ENCODE measurements around the gene METTL8. TPM values are rescaled to one million over a fixed set of nuclear protein-coding genes. Genes with fewer than 3 reads are reported as not detected.

Gene METTL8
- total RNA-seq, 1 donor, result 23.9 TPM

- Histone ChIP-seq H3K36me3 (ENCODE audit: insufficient read depth, low read length) (no peaks in the 10 kb centered on the region), H3K79me2 (ENCODE audit: insufficient read depth, low read length) (peaks cover 22% of the 10 kb centered on the region), H3K27me3 (ENCODE audit: insufficient read depth, low read length) (no peaks in the 10 kb centered on the region), H3K4me1 (ENCODE audit: insufficient read depth, low read length) (peaks cover 23% of the 10 kb centered on the region), H4K20me1 (ENCODE audit: insufficient read depth, low read length) (no peaks in the 10 kb centered on the region), H3K27ac (ENCODE audit: low read depth, low read length) (peak overlapping the region; percentile 22), H2AFZ (ENCODE audit: low read length) (peak overlapping the region; percentile 30), H3K4me3 (ENCODE audit: insufficient read depth, low read length) (no peak overlapping the region), H3K4me2 (ENCODE audit: insufficient read depth, low read length) (no peak overlapping the region), H3K9me3 (ENCODE audit: low read depth, low read length) (no peaks in the 10 kb centered on the region)
- TF ChIP-seq, protein P1, sequence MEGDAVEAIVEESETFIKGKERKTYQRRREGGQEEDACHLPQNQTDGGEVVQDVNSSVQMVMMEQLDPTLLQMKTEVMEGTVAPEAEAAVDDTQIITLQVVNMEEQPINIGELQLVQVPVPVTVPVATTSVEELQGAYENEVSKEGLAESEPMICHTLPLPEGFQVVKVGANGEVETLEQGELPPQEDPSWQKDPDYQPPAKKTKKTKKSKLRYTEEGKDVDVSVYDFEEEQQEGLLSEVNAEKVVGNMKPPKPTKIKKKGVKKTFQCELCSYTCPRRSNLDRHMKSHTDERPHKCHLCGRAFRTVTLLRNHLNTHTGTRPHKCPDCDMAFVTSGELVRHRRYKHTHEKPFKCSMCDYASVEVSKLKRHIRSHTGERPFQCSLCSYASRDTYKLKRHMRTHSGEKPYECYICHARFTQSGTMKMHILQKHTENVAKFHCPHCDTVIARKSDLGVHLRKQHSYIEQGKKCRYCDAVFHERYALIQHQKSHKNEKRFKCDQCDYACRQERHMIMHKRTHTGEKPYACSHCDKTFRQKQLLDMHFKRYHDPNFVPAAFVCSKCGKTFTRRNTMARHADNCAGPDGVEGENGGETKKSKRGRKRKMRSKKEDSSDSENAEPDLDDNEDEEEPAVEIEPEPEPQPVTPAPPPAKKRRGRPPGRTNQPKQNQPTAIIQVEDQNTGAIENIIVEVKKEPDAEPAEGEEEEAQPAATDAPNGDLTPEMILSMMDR (IDR thresholded peaks at IDR 0.05; ENCODE audit: extremely low read depth, low read depth, low read length), result no peak
- no peak for DNase-seq (ENCODE audit: insufficient read length, low spot score, missing footprints)
These were observed 21.9 kb downstream of the METTL8 start for GRCh38 chr2:171411791-171412483.

GRCh38 chr2:171411214-171411613 lies 22.6 kb downstream of the METTL8 start:
- Histone ChIP-seq H3K4me2 (ENCODE audit: insufficient read depth, low read length) (no peak overlapping the region), H3K79me2 (ENCODE audit: insufficient read depth, low read length) (peaks cover 25% of the 10 kb centered on the region), H3K9me3 (ENCODE audit: low read depth, low read length) (no peaks in the 10 kb centered on the region)

GRCh38 chr2:171410624-171411023 lies 23.2 kb downstream of the METTL8 start:
- Histone ChIP-seq H3K27me3 (ENCODE audit: insufficient read depth, low read length) (no peaks in the 10 kb centered on the region), H3K4me1 (ENCODE audit: insufficient read depth, low read length) (peaks cover 23% of the 10 kb centered on the region), H3K9me3 (ENCODE audit: low read depth, low read length) (no peaks in the 10 kb centered on the region), H3K36me3 (ENCODE audit: insufficient read depth, low read length) (no peaks in the 10 kb centered on the region), H4K20me1 (ENCODE audit: insufficient read depth, low read length) (no peaks in the 10 kb centered on the region), H3K4me2 (ENCODE audit: insufficient read depth, low read length) (no peak overlapping the region), H3K27ac (ENCODE audit: low read depth, low read length) (no peak overlapping the region), H2AFZ (ENCODE audit: low read length) (no peak overlapping the region), H3K79me2 (ENCODE audit: insufficient read depth, low read length) (peaks cover 28% of the 10 kb centered on the region), H3K4me3 (ENCODE audit: insufficient read depth, low read length) (no peak overlapping the region)
- DNase-seq (ENCODE audit: insufficient read length, low spot score, missing footprints), result no peak
- TF ChIP-seq, protein P1 (IDR thresholded peaks at IDR 0.05; ENCODE audit: extremely low read depth, low read depth, low read length), result no peak

More at GRCh38 chr2:171411214-171411613, 22.6 kb downstream of the METTL8 start:
- Histone ChIP-seq H4K20me1 (ENCODE audit: insufficient read depth, low read length) (no peaks in the 10 kb centered on the region), H3K27ac (ENCODE audit: low read depth, low read length) (no peak overlapping the region), H3K4me1 (ENCODE audit: insufficient read depth, low read length) (peaks cover 23% of the 10 kb centered on the region), H3K27me3 (ENCODE audit: insufficient read depth, low read length) (no peaks in the 10 kb centered on the region), H2AFZ (ENCODE audit: low read length) (no peak overlapping the region), H3K36me3 (ENCODE audit: insufficient read depth, low read length) (no peaks in the 10 kb centered on the region), H3K4me3 (ENCODE audit: insufficient read depth, low read length) (no peak overlapping the region)
- TF ChIP-seq, protein P1 (IDR thresholded peaks at IDR 0.05; ENCODE audit: extremely low read depth, low read depth, low read length), result no peak
- no peak for DNase-seq (ENCODE audit: insufficient read length, low spot score, missing footprints)

- no peak overlapping the region for H3K4me3 ChIP-seq (ENCODE audit: insufficient read depth, low read length)
- peaks cover 28% of the 10 kb centered on the region for H3K79me2 ChIP-seq (ENCODE audit: insufficient read depth, low read length)
- H3K9me3 ChIP-seq (ENCODE audit: low read depth, low read length), result no peaks in the 10 kb centered on the region
- H3K4me2 ChIP-seq (ENCODE audit: insufficient read depth, low read length), result peak overlapping the region; percentile 26
- H3K27me3 ChIP-seq (ENCODE audit: insufficient read depth, low read length), result no peaks in the 10 kb centered on the region
- TF ChIP-seq, protein P1 (IDR thresholded peaks at IDR 0.05; ENCODE audit: extremely low read depth, low read depth, low read length), result no peak
- H2AFZ ChIP-seq (ENCODE audit: low read length), result no peak overlapping the region
- peak overlapping the region; percentile 3 for H3K27ac ChIP-seq (ENCODE audit: low read depth, low read length)
- H3K4me1 ChIP-seq (ENCODE audit: insufficient read depth, low read length), result peaks cover 23% of the 10 kb centered on the region
- no peak for DNase-seq (ENCODE audit: insufficient read length, low spot score, missing footprints)
- no peaks in the 10 kb centered on the region for H4K20me1 ChIP-seq (ENCODE audit: insufficient read depth, low read length)
- no peaks in the 10 kb centered on the region for H3K36me3 ChIP-seq (ENCODE audit: insufficient read depth, low read length)
These were observed 23.7 kb downstream of the METTL8 start for GRCh38 chr2:171410101-171410500.
